NOMO-1 treated with DMSO at 0.1 percent for 48 hours (cell line): Measurements from ENCODE around the gene ABCC2.

Source experiments
- DNase-seq: peaks from one replicate; lab custom pipeline; 2025; ENCODE audit not compliant: unreplicated experiment; lab: John Stamatoyannopoulos, UW

The ABCC2 gene

GRCh38 chr10:99807786-99808185 lies 25.3 kb downstream of the ABCC2 start:
- no peak for DNase-seq

GRCh38 chr10:99808270-99808669 lies 25.8 kb downstream of the ABCC2 start:
- DNase-seq = no peak

DNA sequence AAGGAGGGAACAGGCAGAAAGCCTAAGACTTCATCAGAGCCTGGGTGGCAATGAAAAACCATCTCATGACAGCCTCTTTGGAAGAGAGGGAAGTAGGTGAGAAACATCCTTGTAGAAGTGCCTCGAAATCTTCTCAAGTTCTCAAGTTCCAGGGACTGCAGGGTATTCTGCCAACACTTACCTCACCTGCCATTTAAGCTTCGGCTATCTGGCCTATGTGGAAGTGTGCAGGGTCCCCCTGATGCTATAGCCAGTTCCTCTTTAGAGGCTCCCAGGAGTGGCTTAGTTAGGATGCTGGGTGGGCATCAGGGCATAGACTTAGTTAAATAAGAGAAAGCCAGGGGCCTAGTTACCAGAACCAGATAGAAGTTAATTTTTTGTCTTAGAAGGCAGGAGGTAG lies 27.0 kb downstream of the ABCC2 start:
- DNase-seq = no peak

GRCh38 chr10:99809931-99810615 lies 27.6 kb downstream of the ABCC2 start:
- no peak for DNase-seq

DNA sequence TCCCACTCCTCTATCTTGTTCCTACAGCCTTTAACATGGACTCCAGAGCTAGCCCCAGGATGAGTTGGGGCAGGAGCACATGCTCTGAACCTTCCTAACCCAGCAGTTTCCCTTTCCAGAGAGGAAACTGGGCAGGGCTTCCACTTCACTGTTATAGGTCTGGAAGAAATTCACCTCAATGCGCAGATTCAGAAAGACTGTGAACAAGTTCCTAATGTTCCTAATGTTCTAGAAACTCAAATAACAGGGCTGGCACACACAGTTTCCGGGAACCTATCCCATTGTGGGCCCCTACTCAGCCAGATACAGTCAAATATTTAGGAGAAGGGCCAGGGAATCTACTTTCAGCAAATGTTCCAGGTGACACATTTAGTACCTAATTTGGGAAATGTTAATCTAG lies 29.7 kb downstream of the ABCC2 start:
- no peak for DNase-seq

GRCh38 chr10:99814143-99814542 lies 31.7 kb downstream of the ABCC2 start:
- DNase-seq = no peak

- peak; percentile 43 for DNase-seq
Measured at GRCh38 chr10:99815621-99816020, 33.2 kb downstream of the ABCC2 start.

GRCh38 chr10:99827936-99828335 lies 45.5 kb downstream of the ABCC2 start:
- DNase-seq = no peak

DNA sequence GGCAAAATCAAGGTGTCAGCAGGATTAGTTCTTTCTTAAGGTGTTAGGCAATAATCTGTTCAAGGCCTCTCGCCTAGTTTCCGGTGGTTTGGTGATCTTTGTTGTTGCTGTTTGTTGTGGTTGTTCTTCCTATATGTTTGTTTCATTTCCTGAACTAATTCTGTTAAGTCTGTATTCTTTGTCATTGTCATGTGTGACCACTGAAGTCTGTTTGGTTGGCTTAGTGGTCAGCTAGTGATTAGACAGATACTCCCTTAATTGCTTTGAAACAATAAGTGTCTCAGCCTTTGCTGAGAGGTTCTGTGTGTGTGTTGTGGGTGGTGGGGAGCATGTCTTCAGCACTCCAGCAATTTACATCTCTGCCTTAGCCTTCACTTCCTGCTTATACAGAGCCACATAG lies 46.0 kb downstream of the ABCC2 start:
- no peak for DNase-seq

- DNase-seq = no peak
Measured at GRCh38 chr10:99832439-99832838, 50.0 kb downstream of the ABCC2 start.

- no peak for DNase-seq
Measured at GRCh38 chr10:99834410-99834809, 52.0 kb downstream of the ABCC2 start.

- no peak for DNase-seq
Measured at GRCh38 chr10:99835947-99836346, 53.5 kb downstream of the ABCC2 start.

DNA sequence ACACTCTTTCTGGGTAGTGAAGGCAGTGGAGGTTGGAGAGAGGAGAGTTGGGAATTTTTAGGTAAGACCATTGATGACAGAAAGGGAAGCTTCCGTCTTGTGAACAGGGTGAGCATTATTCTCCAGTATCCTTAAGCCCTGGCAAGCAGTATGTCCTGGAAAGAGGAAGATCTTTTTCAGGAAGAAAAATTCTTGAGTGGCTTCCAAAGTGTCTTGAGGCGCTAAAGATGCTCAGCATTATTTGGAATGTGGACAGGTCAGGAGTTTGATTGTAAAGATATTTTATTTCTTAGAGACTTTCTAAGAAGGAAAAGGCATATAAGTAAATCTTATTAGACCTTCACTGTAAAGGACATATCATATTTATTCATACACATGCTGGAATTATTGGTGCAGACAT lies 54.3 kb downstream of the ABCC2 start:
- no peak for DNase-seq

GRCh38 chr10:99840859-99841258 lies 58.4 kb downstream of the ABCC2 start:
- DNase-seq = peak; percentile 21

DNA sequence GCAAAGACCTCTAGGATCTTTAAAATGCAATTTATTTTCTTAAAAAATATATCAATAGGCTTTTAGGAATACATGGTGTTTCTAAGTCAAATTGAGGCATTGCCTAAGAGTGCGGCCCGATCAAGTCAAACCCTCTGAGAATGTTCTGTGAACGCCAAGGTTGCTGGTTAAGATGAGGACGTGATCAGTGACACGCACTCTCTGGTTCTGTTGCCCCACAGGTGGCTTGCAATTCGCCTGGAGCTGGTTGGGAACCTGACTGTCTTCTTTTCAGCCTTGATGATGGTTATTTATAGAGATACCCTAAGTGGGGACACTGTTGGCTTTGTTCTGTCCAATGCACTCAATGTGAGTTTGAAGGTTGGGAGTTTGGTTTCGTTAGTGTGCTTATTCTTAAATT lies 59.3 kb downstream of the ABCC2 start:
- no peak for DNase-seq

DNA sequence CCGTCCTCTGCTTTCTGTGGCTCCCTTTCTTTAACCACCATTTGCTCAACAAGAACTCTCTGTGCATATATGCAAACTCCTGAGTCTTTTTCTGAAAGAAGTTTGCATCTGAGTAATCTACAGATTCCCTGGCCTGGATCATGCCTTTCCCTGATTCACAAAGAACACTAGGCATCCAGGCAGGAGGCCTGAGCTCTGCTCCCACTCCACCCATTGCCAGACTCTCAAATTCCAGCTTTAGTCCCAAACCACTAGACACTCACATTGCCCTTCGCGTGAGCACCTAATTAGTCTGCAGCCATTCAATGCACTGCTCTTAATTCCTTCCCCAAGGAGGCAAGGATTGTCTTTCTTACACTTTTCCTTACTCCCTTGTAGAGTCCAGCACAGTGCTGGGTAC lies 60.9 kb downstream of the ABCC2 start:
- DNase-seq = no peak

DNA sequence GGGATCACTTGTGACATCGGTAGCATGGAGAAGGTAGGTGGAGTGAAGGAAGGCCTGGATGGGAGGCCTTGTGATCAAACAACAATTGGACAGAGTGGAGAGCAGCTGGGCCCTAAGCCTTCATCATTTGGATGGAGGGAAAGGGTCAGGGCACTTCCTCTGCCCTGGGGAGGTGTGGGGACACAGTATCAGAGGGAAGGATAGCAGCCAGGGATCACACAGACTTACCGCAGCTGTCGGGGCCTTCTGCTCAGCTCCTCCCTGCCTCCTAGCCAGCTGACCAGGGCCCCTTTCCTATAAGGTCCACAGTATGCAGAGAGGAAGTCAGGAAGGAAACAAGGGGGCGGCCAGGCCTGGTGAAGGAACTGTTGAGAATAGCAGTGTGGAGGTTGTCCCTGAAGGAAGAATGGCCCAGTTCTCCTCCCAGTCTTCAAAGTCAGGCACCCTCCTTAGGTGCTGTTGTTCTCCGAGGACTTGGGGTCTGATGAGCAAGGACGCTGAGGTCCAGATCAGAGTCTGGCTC lies 62.1 kb downstream of the ABCC2 start:
- no peak for DNase-seq

- DNase-seq = peak; percentile 86
Measured at GRCh38 chr10:99845837-99846382, 63.5 kb downstream of the ABCC2 start.

DNA sequence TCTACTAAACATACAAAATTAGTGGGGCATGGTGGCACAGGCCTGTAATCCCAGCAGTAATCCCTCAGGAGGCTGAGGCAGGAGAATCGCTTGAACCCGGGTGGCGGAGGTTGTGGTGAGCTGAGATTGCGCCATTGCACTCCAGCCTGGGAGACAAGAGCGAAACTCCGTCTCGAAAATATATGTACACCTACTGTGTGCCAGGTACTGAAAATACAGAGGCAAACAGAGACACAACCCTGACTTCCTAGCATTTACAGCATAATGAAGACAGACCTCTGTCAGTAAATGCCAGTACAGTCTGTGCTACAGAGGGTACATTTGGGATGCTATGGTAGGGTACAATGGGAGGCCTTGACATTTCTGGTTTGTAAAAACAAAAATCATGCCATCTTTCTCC lies 66.6 kb downstream of the ABCC2 start:
- no peak for DNase-seq

DNA sequence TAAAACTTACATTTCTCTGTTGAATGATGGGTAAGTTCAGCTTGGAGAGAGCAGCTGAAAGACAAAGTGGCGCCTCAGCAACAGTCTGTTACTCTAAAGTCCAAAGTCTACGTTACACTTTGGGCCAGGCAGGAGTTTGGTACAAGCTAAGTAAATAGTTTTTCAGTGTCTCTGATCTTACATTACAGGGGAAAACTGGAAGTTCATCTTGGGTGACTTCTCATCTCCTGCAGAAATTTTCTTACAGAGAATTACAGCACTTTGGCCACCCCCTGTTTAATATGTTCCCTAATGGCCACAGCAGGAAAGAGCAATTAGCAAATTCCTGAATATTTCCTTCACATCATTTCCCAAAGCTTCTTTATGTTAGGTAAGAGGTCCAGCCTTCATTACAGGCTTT lies 67.1 kb downstream of the ABCC2 start:
- DNase-seq = no peak

DNA sequence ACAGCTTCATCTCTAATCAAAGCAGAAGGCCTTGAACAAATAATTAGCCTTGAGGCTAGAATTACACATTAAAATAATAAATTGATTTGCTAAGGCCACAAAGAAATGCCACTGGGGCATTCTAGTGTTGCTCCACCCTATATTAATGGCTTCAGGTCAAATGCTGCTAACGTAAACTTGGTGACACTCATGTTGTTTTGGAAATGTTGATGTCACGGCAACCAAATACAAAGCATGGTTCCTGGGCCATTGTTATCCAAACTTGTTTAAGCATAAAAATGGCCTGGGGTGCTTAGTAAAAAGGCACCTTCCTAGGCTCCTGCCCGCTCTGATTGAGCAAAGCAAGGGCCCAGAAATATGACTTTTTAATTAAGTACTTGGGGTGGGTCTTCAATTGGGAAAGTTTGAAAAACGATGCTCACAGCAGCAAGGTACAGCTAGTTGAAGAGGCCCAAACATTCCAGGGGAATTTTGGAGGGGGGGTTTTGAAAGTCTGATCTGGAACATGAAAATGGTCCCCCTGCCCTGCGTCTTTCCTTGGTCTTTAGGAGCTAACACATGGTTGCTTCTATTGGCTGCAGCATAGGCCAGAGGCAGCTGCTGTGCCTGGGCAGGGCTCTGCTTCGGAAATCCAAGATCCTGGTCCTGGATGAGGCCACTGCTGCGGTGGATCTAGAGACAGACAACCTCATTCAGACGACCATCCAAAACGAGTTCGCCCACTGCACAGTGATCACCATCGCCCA lies 67.8 kb downstream of the ABCC2 start:
- no peak for DNase-seq

- DNase-seq = peak; percentile 66
Measured at GRCh38 chr10:99850767-99851340, 68.4 kb downstream of the ABCC2 start.
